ENCODE measurements around the gene TSHZ2. TPM values are rescaled to one million over a fixed set of nuclear protein-coding genes. Genes with fewer than 3 reads are reported as not detected.

The TSHZ2 gene
- total RNA-seq, 3 donors from 2014 or later (not counting 1 experiment from before 2014, with no cell fraction given), result 1.8 to 1.9 TPM; not detected in 1

DNA sequence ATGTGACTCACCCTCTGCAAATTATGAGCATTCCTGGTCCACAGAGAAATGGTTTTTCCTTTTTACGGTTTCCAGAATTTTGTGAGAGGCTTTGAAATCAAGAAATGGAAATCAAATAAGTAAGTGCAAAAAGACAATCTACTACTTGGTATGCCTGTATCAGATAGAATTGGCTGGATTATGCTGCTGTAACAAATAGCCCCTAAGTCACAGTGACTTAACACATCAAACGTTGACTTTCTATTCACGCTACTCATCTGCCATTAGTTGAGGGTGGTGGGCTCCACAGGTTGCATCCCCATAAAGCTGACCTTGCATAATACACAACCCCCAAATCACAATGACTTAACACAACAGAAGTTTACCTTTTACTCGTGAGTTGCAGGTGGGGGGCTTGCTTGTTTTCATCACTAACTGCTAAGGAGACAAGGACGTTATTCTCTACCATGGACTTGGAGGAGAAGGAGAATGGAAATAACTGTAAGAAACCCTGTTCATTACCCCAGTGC, 44.4 kb downstream of the TSHZ2 start:
- Histone ChIP-seq H3K27me3 (ENCODE audit: control insufficient read depth, insufficient read depth, low read length) (no peaks in the 10 kb centered on the region), H3K36me3 (ENCODE audit: control insufficient read depth, insufficient read depth, low read length) (no peaks in the 10 kb centered on the region), H3K27ac (ENCODE audit: low read length) (no peak overlapping the region), H3K4me3 (ENCODE audit: low read length) (no peak overlapping the region), H3K4me1 (ENCODE audit: control insufficient read depth, insufficient read depth, low read length) (no peaks in the 10 kb centered on the region), H3K9me3 (ENCODE audit: control insufficient read depth, insufficient read depth, low read length) (no peaks in the 10 kb centered on the region)
- peaks cover 0 to 4% of the 10 kb centered on the region in 2 donors for H3K9me3 Mint-ChIP-seq
- H3K36me3 Mint-ChIP-seq, result no peaks in the 10 kb centered on the region
- DNase-seq (no peak), ATAC-seq (no peak)
- TF ChIP-seq, protein P1, sequence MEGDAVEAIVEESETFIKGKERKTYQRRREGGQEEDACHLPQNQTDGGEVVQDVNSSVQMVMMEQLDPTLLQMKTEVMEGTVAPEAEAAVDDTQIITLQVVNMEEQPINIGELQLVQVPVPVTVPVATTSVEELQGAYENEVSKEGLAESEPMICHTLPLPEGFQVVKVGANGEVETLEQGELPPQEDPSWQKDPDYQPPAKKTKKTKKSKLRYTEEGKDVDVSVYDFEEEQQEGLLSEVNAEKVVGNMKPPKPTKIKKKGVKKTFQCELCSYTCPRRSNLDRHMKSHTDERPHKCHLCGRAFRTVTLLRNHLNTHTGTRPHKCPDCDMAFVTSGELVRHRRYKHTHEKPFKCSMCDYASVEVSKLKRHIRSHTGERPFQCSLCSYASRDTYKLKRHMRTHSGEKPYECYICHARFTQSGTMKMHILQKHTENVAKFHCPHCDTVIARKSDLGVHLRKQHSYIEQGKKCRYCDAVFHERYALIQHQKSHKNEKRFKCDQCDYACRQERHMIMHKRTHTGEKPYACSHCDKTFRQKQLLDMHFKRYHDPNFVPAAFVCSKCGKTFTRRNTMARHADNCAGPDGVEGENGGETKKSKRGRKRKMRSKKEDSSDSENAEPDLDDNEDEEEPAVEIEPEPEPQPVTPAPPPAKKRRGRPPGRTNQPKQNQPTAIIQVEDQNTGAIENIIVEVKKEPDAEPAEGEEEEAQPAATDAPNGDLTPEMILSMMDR (IDR thresholded peaks at IDR 0.05), result no peak
- no peaks in the 10 kb centered on the region for H3K4me1 Mint-ChIP-seq
- intact Hi-C loops (cut with micrococcal nuclease), result no loop called here
- no peak overlapping the region for H3K4me3 Mint-ChIP-seq
- H3K27ac Mint-ChIP-seq, result no peak overlapping the region
- H3K27me3 Mint-ChIP-seq (ENCODE audit: low read depth in 2 of 2), result peaks cover 9 to 26% of the 10 kb centered on the region in 2 donors
- 92% methylated on average over 3 of the region's 5 CpGs for WGBS (ENCODE audit: insufficient coverage)

GRCh38 chr20:53017206-53017605, 45.0 kb downstream of the TSHZ2 start:
- Mint-ChIP-seq H3K4me3 (no peak overlapping the region), H3K9me3 (peaks cover 0 to 4% of the 10 kb centered on the region in 2 donors), H3K36me3 (no peaks in the 10 kb centered on the region), H3K27ac (no peak overlapping the region), H3K4me1 (no peaks in the 10 kb centered on the region), H3K27me3 (ENCODE audit: low read depth in 2 of 2) (peaks cover 9 to 25% of the 10 kb centered on the region in 2 donors)
- Histone ChIP-seq H3K27ac (ENCODE audit: low read length) (no peak overlapping the region), H3K9me3 (ENCODE audit: control insufficient read depth, insufficient read depth, low read length) (no peaks in the 10 kb centered on the region), H3K4me1 (ENCODE audit: control insufficient read depth, insufficient read depth, low read length) (no peaks in the 10 kb centered on the region), H3K36me3 (ENCODE audit: control insufficient read depth, insufficient read depth, low read length) (no peaks in the 10 kb centered on the region), H3K4me3 (ENCODE audit: low read length) (no peak overlapping the region), H3K27me3 (ENCODE audit: control insufficient read depth, insufficient read depth, low read length) (no peaks in the 10 kb centered on the region)
- 82% methylated on average over 4 of the region's 4 CpGs for WGBS (ENCODE audit: insufficient coverage)
- no peak for DNase-seq
- ATAC-seq, result no peak
- TF ChIP-seq, protein P1 (IDR thresholded peaks at IDR 0.05), result no peak
- intact Hi-C loops (cut with micrococcal nuclease), result no loop called here

DNA sequence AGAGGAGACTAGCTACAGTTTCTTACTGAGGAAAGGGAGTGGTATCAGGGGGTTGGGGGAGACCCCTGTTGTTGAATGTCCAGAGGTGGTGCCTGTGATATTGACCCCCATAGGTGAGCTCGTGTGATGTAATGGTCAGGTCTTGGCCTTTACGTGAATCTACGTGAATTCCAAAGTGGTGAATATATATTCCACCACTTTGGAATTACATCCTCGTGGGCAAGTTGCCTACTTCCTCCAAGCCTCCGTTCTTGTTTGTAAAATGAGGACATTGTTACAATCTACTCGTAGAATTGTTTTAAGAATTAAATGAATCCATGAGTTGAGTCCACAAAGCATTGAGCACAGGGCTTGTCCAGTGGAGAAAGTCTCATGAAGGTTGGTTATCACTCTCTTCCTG, 47.3 kb downstream of the TSHZ2 start:
- peaks cover 9 to 29% of the 10 kb centered on the region in 2 donors for H3K27me3 Mint-ChIP-seq (ENCODE audit: low read depth in 2 of 2)
- TF ChIP-seq, protein P1 (IDR thresholded peaks at IDR 0.05), result no peak
- DNase-seq, result no peak
- Histone ChIP-seq H3K4me1 (ENCODE audit: control insufficient read depth, insufficient read depth, low read length) (no peaks in the 10 kb centered on the region), H3K27me3 (ENCODE audit: control insufficient read depth, insufficient read depth, low read length) (no peaks in the 10 kb centered on the region), H3K36me3 (ENCODE audit: control insufficient read depth, insufficient read depth, low read length) (no peaks in the 10 kb centered on the region), H3K9me3 (ENCODE audit: control insufficient read depth, insufficient read depth, low read length) (no peaks in the 10 kb centered on the region), H3K27ac (ENCODE audit: low read length) (no peak overlapping the region), H3K4me3 (ENCODE audit: low read length) (no peak overlapping the region)
- no peaks in the 10 kb centered on the region for H3K9me3 Mint-ChIP-seq
- intact Hi-C loops (cut with micrococcal nuclease), result no loop called here
- no peak for ATAC-seq
- H3K27ac Mint-ChIP-seq, result no peak overlapping the region
- no peak overlapping the region for H3K4me3 Mint-ChIP-seq
- H3K36me3 Mint-ChIP-seq, result no peaks in the 10 kb centered on the region
- WGBS (ENCODE audit: insufficient coverage), result 89% methylated on average over 6 of the region's 6 CpGs
- H3K4me1 Mint-ChIP-seq, result no peaks in the 10 kb centered on the region

- Mint-ChIP-seq H3K36me3 (no peaks in the 10 kb centered on the region), H3K4me3 (no peak overlapping the region), H3K27ac (no peak overlapping the region), H3K4me1 (no peaks in the 10 kb centered on the region), H3K9me3 (no peaks in the 10 kb centered on the region), H3K27me3 (ENCODE audit: low read depth in 2 of 2) (peaks cover 9 to 30% of the 10 kb centered on the region in 2 donors)
- Histone ChIP-seq H3K9me3 (ENCODE audit: control insufficient read depth, insufficient read depth, low read length) (no peaks in the 10 kb centered on the region), H3K27me3 (ENCODE audit: control insufficient read depth, insufficient read depth, low read length) (no peaks in the 10 kb centered on the region), H3K36me3 (ENCODE audit: control insufficient read depth, insufficient read depth, low read length) (no peaks in the 10 kb centered on the region), H3K4me1 (ENCODE audit: control insufficient read depth, insufficient read depth, low read length) (no peaks in the 10 kb centered on the region), H3K27ac (ENCODE audit: low read length) (no peak overlapping the region), H3K4me3 (ENCODE audit: low read length) (no peak overlapping the region)
- no peak for ATAC-seq
- no peak for DNase-seq
- intact Hi-C loops (cut with micrococcal nuclease), result no loop called here
- 84% methylated on average over 4 of the region's 4 CpGs for WGBS (ENCODE audit: insufficient coverage)
- TF ChIP-seq, protein P1 (IDR thresholded peaks at IDR 0.05), result no peak
Measured at GRCh38 chr20:53020376-53020775, 48.2 kb downstream of the TSHZ2 start.
